SK-N-SH treated with all-trans-retinoic acid at 6 μM for 48 hours (cell line): ENCODE data around the gene LRRC55.

Experiments
- ZC3H10 ChIP-seq: fragments of 250-450 bp; sonication (Bioruptor Pico); IDR thresholded peaks from 2 replicates; pipeline ENCODE4 v1.5.1; 2021; ENCODE audit warnings: mild to moderate bottlenecking, moderate library complexity
- TF ChIP-seq, protein P1 (sequence below): fragments of 250-450 bp; sonication (Bioruptor Pico); IDR thresholded peaks from 2 replicates; pipeline ENCODE4 v1.5.0; 2020; ENCODE audit warnings: mild to moderate bottlenecking, moderate library complexity
- TF ChIP-seq, protein P2 (sequence below): fragments of 250-450 bp; sonication (Bioruptor Pico); IDR thresholded peaks from 2 replicates; pipeline ENCODE4 v1.5.1; 2020; ENCODE audit warnings: low read depth, mild to moderate bottlenecking, moderate library complexity
- TF ChIP-seq, protein P3 (sequence below): fragments of 250-450 bp; sonication (Bioruptor Pico); IDR thresholded peaks from 2 replicates; pipeline ENCODE4 v1.8.0; 2021; ENCODE audit warnings: low read depth, mild to moderate bottlenecking, moderate library complexity, borderline replicate concordance

DNA sequence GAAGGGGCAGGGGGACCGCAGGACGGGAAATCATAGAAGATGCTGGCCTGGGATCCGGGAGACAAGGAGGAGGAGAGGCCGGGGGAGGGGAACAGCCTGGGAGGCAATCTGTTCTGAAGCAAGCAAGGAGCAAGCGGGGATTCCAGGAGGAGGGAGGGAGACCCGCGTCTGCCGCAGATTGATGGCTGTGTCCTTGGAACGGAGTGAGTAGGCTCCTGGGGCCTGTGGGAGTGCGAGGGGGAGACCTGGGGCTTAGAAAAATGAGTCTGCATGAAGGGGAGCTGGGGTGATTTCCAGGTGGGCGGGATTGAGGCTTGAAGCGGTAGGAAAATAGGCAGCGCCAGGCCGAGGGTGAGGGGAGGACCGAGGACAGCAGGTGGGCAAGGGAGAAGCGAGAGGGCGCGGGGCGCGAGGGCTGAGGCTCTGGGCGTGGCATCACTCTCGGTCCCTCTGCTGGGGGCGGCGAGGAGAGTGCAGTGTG, 1.6 kb upstream of the LRRC55 start:
- TF ChIP-seq, protein P1, sequence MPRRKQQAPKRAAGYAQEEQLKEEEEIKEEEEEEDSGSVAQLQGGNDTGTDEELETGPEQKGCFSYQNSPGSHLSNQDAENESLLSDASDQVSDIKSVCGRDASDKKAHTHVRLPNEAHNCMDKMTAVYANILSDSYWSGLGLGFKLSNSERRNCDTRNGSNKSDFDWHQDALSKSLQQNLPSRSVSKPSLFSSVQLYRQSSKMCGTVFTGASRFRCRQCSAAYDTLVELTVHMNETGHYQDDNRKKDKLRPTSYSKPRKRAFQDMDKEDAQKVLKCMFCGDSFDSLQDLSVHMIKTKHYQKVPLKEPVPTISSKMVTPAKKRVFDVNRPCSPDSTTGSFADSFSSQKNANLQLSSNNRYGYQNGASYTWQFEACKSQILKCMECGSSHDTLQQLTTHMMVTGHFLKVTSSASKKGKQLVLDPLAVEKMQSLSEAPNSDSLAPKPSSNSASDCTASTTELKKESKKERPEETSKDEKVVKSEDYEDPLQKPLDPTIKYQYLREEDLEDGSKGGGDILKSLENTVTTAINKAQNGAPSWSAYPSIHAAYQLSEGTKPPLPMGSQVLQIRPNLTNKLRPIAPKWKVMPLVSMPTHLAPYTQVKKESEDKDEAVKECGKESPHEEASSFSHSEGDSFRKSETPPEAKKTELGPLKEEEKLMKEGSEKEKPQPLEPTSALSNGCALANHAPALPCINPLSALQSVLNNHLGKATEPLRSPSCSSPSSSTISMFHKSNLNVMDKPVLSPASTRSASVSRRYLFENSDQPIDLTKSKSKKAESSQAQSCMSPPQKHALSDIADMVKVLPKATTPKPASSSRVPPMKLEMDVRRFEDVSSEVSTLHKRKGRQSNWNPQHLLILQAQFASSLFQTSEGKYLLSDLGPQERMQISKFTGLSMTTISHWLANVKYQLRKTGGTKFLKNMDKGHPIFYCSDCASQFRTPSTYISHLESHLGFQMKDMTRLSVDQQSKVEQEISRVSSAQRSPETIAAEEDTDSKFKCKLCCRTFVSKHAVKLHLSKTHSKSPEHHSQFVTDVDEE (CRISPR knock-in tag), result no peak
- TF ChIP-seq, protein P2, sequence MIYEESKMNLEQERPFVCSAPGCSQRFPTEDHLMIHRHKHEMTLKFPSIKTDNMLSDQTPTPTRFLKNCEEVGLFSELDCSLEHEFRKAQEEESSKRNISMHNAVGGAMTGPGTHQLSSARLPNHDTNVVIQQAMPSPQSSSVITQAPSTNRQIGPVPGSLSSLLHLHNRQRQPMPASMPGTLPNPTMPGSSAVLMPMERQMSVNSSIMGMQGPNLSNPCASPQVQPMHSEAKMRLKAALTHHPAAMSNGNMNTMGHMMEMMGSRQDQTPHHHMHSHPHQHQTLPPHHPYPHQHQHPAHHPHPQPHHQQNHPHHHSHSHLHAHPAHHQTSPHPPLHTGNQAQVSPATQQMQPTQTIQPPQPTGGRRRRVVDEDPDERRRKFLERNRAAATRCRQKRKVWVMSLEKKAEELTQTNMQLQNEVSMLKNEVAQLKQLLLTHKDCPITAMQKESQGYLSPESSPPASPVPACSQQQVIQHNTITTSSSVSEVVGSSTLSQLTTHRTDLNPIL (CRISPR knock-in tag), result no peak
- TF ChIP-seq, protein P3, sequence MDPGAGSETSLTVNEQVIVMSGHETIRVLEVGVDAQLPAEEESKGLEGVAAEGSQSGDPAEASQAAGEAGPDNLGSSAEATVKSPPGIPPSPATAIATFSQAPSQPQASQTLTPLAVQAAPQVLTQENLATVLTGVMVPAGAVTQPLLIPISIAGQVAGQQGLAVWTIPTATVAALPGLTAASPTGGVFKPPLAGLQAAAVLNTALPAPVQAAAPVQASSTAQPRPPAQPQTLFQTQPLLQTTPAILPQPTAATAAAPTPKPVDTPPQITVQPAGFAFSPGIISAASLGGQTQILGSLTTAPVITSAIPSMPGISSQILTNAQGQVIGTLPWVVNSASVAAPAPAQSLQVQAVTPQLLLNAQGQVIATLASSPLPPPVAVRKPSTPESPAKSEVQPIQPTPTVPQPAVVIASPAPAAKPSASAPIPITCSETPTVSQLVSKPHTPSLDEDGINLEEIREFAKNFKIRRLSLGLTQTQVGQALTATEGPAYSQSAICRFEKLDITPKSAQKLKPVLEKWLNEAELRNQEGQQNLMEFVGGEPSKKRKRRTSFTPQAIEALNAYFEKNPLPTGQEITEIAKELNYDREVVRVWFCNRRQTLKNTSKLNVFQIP (CRISPR knock-in tag), result no peak
- TF ChIP-seq ZC3H10 (CRISPR knock-in tag), result no peak
